Vagina (tissue), 2 donors: ENCODE measurements around the gene AGBL5. TPM values are rescaled to one million over a fixed set of nuclear protein-coding genes. Genes with fewer than 3 reads are reported as not detected.
"Not testable (repeated sequence)": the region's sequence is repeated elsewhere in the genome, so short reads cannot be mapped to it uniquely, and the experiment has no call there.

Source experiments
- DNase-seq, 2 donors: peaks; one replicate each; pipeline ENCODE4 v3.0.0-alpha.2; 2017; ENCODE audit errors: extremely low spot score in 2 of 2
- H3K27ac ChIP-seq: fragments of 200-600 bp; sonication (generic); one replicate; pipeline ENCODE4 v1.5.1; 2019
- H3K27me3 ChIP-seq: fragments of 200-600 bp; sonication (generic); one replicate; pipeline ENCODE4 v1.5.1; 2019
- H3K36me3 ChIP-seq, 2 donors: fragments of 200-600 bp; sonication (generic); one replicate each; pipeline ENCODE4 v1.5.1; 2017 to 2019
- H3K4me1 ChIP-seq: fragments of 200-600 bp; sonication (generic); one replicate; pipeline ENCODE4 v1.5.1; 2019
- H3K4me3 ChIP-seq, 2 donors: fragments of 200-600 bp; sonication (generic); 1 replicate in 1 of 2; 2 replicates in 1 of 2; pipeline ENCODE4 v1.5.1; 2016 to 2019
- H3K9me3 ChIP-seq: fragments of 200-600 bp; sonication (generic); one replicate; pipeline ENCODE4 v1.5.1; 2019
- POLR2A ChIP-seq, 2 donors: fragments of 450-650 bp; IDR thresholded peaks; one replicate each; pipeline ENCODE4 v1.6.1; 2017; ENCODE audit warnings: antibody characterized with exemption in 2 of 2, mild to moderate bottlenecking in 2 of 2, moderate library complexity in 2 of 2
- POLR2AphosphoS5 ChIP-seq, 2 donors: sonication (generic); formaldehyde crosslinking; IDR thresholded peaks; one replicate each; pipeline ENCODE4 v1.9.0; 2017; ENCODE audit warnings: antibody characterized with exemption in 2 of 2, mild to moderate bottlenecking in 2 of 2, low read depth in 1 of 2; ENCODE audit not compliant: insufficient read depth in 1 of 2
- intact Hi-C: fragments of 100-400 bp; cut with DNase I; formaldehyde crosslinking; loops from one replicate; pipeline ENCODE4 v1.15.1; 2023
- total RNA-seq: library from RNA; depleted of rRNA; stranded (reverse); fragments of >200 nt; gene quantifications from one replicate; pipeline ENCODE4 v1.2.3, GENCODE V29; 2016
- TF ChIP-seq, protein P1 (sequence below), 3 experiments: fragments of 450-650 bp in 2 of 3; fragments of 200-600 bp in 1 of 3; sonication (generic) in 1 of 3; IDR thresholded peaks; one replicate each; pipeline ENCODE4 v1.5.1; 2017 to 2019; ENCODE audit warnings: antibody characterized with exemption in 3 of 3, mild to moderate bottlenecking in 2 of 3, moderate library complexity in 2 of 3

Gene AGBL5
- total RNA-seq, 1 donor from 2014 or later, result 8.8 TPM

DNA sequence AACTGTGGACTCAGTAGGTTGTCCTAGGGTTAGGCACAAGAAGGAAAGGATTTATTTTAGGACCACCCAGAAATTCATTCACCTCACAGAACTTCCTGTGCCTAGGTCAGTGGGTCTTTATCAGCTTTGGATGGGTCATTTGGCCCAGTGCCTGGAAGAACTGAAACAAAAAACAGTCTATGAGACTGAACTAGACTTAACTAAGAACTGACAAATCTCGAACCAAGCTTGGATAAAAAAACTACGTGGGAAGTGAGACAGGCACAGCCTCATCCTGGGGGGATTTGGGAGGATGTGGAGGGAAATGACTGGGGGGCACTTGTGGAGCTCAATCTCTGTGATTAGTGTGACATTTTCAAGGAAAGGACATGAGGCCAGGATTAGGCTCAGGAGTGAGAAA lies 22.3 kb downstream of the AGBL5 start:
- no peak for DNase-seq
- H3K4me1 ChIP-seq, result peaks cover 79% of the 10 kb centered on the region
- peaks cover 0 to 6% of the 10 kb centered on the region in 2 donors for H3K36me3 ChIP-seq
- H3K9me3 ChIP-seq, result no peaks in the 10 kb centered on the region
- no peak overlapping the region for H3K4me3 ChIP-seq
- peak overlapping the region; percentile 94 for H3K27ac ChIP-seq
- intact Hi-C loops, result no loop called here
- H3K27me3 ChIP-seq, result no peaks in the 10 kb centered on the region
- TF ChIP-seq POLR2A (IDR thresholded peaks at IDR 0.05), result no peak
- TF ChIP-seq, protein P1, sequence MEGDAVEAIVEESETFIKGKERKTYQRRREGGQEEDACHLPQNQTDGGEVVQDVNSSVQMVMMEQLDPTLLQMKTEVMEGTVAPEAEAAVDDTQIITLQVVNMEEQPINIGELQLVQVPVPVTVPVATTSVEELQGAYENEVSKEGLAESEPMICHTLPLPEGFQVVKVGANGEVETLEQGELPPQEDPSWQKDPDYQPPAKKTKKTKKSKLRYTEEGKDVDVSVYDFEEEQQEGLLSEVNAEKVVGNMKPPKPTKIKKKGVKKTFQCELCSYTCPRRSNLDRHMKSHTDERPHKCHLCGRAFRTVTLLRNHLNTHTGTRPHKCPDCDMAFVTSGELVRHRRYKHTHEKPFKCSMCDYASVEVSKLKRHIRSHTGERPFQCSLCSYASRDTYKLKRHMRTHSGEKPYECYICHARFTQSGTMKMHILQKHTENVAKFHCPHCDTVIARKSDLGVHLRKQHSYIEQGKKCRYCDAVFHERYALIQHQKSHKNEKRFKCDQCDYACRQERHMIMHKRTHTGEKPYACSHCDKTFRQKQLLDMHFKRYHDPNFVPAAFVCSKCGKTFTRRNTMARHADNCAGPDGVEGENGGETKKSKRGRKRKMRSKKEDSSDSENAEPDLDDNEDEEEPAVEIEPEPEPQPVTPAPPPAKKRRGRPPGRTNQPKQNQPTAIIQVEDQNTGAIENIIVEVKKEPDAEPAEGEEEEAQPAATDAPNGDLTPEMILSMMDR (IDR thresholded peaks at IDR 0.05), result no peak
- no peak for TF ChIP-seq POLR2AphosphoS5 (IDR thresholded peaks at IDR 0.05; ENCODE audit: insufficient read depth in 1 of 2, low read depth in 1 of 2)

DNA sequence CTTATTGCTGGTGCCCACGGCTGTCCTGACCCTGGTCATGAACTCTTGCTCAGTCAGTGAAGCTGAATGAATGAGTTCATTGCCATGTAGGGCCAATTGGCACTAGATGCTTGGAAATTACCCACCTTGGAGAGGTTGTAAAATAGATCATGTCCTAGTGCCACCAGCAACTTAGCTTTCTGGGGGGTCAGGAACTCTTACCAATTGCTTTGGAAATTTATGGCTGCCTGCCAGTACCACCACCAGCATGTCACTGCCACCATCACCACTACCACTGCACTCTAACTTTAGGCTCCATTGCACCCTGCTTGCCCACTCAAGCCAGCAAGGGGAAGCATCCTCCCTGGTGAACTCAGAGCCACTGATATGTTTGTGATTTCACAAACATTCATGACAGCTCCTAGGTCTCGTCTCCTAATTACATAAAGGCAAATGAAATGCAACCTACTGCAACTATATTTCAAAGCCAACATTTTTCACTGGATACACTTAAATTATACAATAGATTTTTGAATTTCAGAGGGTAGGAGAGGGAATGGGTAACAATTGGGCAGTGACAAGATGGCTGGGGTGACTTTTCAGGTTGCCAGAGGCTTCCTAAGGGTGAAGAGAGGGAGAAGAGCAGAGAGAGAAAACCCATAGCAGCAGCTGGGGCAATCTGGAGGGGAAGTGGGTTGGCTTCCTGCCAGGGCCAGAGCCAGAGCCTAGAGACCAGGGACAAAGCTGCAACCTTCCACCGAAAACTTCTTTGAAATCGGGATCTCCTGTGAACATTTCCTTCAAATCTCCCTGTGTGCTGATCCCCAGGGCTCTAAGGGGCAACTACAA lies 23.5 kb downstream of the AGBL5 start:
- Histone ChIP-seq H3K9me3 (no peaks in the 10 kb centered on the region), H3K4me1 (peaks cover 74% of the 10 kb centered on the region), H3K36me3 (peaks cover 0 to 3% of the 10 kb centered on the region in 2 donors), H3K4me3 (no peak overlapping the region), H3K27me3 (no peaks in the 10 kb centered on the region), H3K27ac (peak overlapping the region; percentile 94)
- no peak for DNase-seq
- TF ChIP-seq, protein P1 (IDR thresholded peaks at IDR 0.05), result no peak
- TF ChIP-seq POLR2A (IDR thresholded peaks at IDR 0.05) (no peak), POLR2AphosphoS5 (IDR thresholded peaks at IDR 0.05; ENCODE audit: insufficient read depth in 1 of 2, low read depth in 1 of 2) (no peak)
- intact Hi-C loops, result no loop called here

DNA sequence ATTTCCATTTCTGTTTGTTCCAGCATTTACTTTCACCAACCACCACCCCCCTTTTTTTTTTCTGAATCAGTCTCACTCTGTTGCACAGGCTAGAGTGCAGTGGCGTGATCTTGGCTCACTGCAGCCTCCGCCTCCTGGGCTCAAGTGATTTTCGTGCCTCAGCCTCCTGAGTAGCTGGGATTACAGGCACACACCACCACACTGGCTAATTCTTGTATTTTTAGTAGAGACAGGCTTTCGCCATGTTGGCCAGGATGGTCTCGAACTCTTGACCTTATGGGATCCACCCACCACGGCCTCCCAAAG lies 24.1 kb downstream of the AGBL5 start:
- H3K36me3 ChIP-seq, H3K27me3 ChIP-seq, H3K9me3 ChIP-seq, H3K4me3 ChIP-seq, DNase-seq, intact Hi-C loops: not testable (repeated sequence)
- peak overlapping the region; percentile 8 for H3K27ac ChIP-seq
- H3K4me1 ChIP-seq, result peaks cover 74% of the 10 kb centered on the region

DNA sequence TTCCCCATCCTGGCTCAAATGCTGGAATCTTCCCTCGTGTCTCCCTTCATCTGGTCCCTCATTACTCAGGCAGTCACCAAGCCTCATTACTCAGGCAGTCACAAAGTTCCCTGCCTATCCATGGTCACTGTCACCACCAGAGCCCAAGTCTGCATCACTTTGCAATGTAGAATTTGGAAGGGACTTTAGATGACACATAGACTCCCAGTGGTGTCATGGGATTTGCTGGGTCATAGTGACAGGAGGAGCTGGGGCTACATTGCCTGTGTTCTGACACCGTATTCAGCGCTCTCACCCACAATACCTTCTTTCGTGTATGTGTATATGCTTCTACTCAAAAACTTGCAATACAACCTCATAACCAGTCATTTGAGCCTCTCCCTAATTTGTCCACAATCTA lies 24.9 kb downstream of the AGBL5 start:
- Histone ChIP-seq H3K27me3 (no peaks in the 10 kb centered on the region), H3K36me3 (no peaks in the 10 kb centered on the region), H3K4me3 (no peak overlapping the region), H3K4me1 (peaks cover 75% of the 10 kb centered on the region), H3K9me3 (no peaks in the 10 kb centered on the region), H3K27ac (peak overlapping the region; percentile 89)
- TF ChIP-seq POLR2A (IDR thresholded peaks at IDR 0.05), result no peak
- TF ChIP-seq POLR2AphosphoS5 (IDR thresholded peaks at IDR 0.05; ENCODE audit: insufficient read depth in 1 of 2, low read depth in 1 of 2), result no peak
- TF ChIP-seq, protein P1 (IDR thresholded peaks at IDR 0.05), result no peak
- no peak for DNase-seq
- intact Hi-C loops, result no loop called here

GRCh38 chr2:27077231-27077630 lies 25.8 kb downstream of the AGBL5 start:
- no peak for DNase-seq
- TF ChIP-seq, protein P1 (IDR thresholded peaks at IDR 0.05), result no peak
- TF ChIP-seq POLR2AphosphoS5 (IDR thresholded peaks at IDR 0.05; ENCODE audit: insufficient read depth in 1 of 2, low read depth in 1 of 2), result no peak
- no peak for TF ChIP-seq POLR2A (IDR thresholded peaks at IDR 0.05)
- peaks cover 81% of the 10 kb centered on the region for H3K4me1 ChIP-seq
- no peaks in the 10 kb centered on the region for H3K27me3 ChIP-seq
- no peaks in the 10 kb centered on the region for H3K9me3 ChIP-seq
- H3K36me3 ChIP-seq, result no peaks in the 10 kb centered on the region
- H3K4me3 ChIP-seq, result no peak overlapping the region
- peak overlapping the region; percentile 89 for H3K27ac ChIP-seq
- intact Hi-C loops, result no loop called here
